Spleen (tissue), 7 donors: ENCODE results near the gene HNRNPUL1.

ENCODE experiments used
- CTCF ChIP-seq, 11 experiments: fragments of 200-600 bp in 7 of 11; fragments of 450-650 bp in 4 of 11; sonication (generic) in 4 of 11; IDR thresholded peaks in 8 of 11; conservative IDR thresholded peaks in 3 of 11; 1 replicate in 7 of 11; 2 replicates in 4 of 11; pipeline versions ENCODE4 v1.4.0 to v1.8.0; 2016 to 2021; ENCODE audit warnings: antibody characterized with exemption in 11 of 11, inconsistent platforms in 4 of 11, mild to moderate bottlenecking in 1 of 11
- POLR2AphosphoS5 ChIP-seq, 3 donors: sonication (generic); formaldehyde crosslinking; IDR thresholded peaks; one replicate each; pipeline ENCODE4 v1.5.1; 2017; ENCODE audit warnings: antibody characterized with exemption in 3 of 3
- donor health status: DM: no; HTN: no; CAD: no; lungs with moderate emphysema.
- donor health status: DM: no; HTN: no; CAD: no.
- donor health status: DM: no; HTN: no; CAD: no.

GRCh38 chr19:41295499-41295898, 31.3 kb downstream of the HNRNPUL1 start:
- TF ChIP-seq CTCF (IDR thresholded peaks at IDR 0.05 in 8 of 11, conservative IDR thresholded peaks at IDR 0.05 in 3 of 11) (no peak), POLR2AphosphoS5 (IDR thresholded peaks at IDR 0.05) (no peak)
